B cell (primary cell): ENCODE results near the gene PCDH9. TPM values are rescaled to one million over a fixed set of nuclear protein-coding genes. Genes with fewer than 3 reads are reported as not detected.

Experiments used
- ATAC-seq: fragments of 200-7000 bp; cut with Tn5 transposase; one replicate; pipeline ENCODE4 v1.10.0; 2021; ENCODE audit warnings: low read depth, mild to moderate bottlenecking, moderate number of reproducible peaks, moderate library complexity
- CTCF ChIA-PET: fragments of 350-600 bp; sonication (Branson Sonifier 250); formaldehyde crosslinking; loops from one replicate; lab custom pipeline; 2021; ENCODE audit warnings: antibody characterized with exemption, inconsistent platforms; lab: Charles Lee
- POLR2A ChIA-PET: fragments of 350-600 bp; sonication (Branson Sonifier 250); formaldehyde crosslinking; loops from one replicate; lab custom pipeline; 2021; ENCODE audit warnings: antibody characterized with exemption; lab: Charles Lee
- DNase-seq: peaks from one replicate; pipeline ENCODE4 v3.0.0; 2013
- H2AFZ ChIP-seq: 2 replicates; pipeline ENCODE4 v1.6.1; 2012; ENCODE audit warnings: mild to moderate bottlenecking, low read depth, low read length; ENCODE audit not compliant: insufficient read depth, poor library complexity, severe bottlenecking
- H3K27ac ChIP-seq, 2 donors: 1 replicate in 1 of 2; 2 replicates in 1 of 2; pipeline ENCODE4 v1.5.1; 2012 to 2013; ENCODE audit warnings: low read length in 2 of 2, mild to moderate bottlenecking in 2 of 2, moderate library complexity in 1 of 2
- H3K27me3 ChIP-seq, 4 experiments: fragments of 200-600 bp in 1 of 4; sonication (generic) in 1 of 4; replicated peaks in 1 of 4; 1 replicate in 2 of 4; 2 replicates in 2 of 4; pipeline versions ENCODE4 v1.6.1 to v1.7.0; 2013 to 2016; ENCODE audit warnings: low read length in 3 of 4, mild to moderate bottlenecking in 2 of 4, mixed read lengths in 1 of 4, moderate library complexity in 1 of 4; ENCODE audit not compliant: insufficient read depth in 4 of 4, control insufficient read depth in 3 of 4; ENCODE audit errors: control extremely low read depth in 1 of 4
- H3K36me3 ChIP-seq, 2 experiments: replicated peaks in 1 of 2; 1 replicate in 1 of 2; 2 replicates in 1 of 2; pipeline versions ENCODE4 v1.6.1 to v1.7.1; 2013; ENCODE audit warnings: low read length in 1 of 2; ENCODE audit not compliant: insufficient read depth in 2 of 2, control insufficient read depth in 1 of 2; ENCODE audit errors: control extremely low read depth in 1 of 2, extremely low read depth in 1 of 2
- H3K4me1 ChIP-seq, 2 donors: fragments of 200-600 bp in 1 of 2; sonication (generic) in 1 of 2; 1 replicate in 1 of 2; 2 replicates in 1 of 2; pipeline versions ENCODE4 v1.5.1 to v1.6.1; 2013 to 2017; ENCODE audit warnings: low read length in 2 of 2; ENCODE audit not compliant: control insufficient read depth in 2 of 2, insufficient read depth in 2 of 2
- H3K4me2 ChIP-seq: replicated peaks from 2 replicates; pipeline ENCODE3; 2012; ENCODE audit warnings: mild to moderate bottlenecking, low read depth, low read length; ENCODE audit not compliant: poor library complexity, severe bottlenecking
- H3K4me3 ChIP-seq, 5 experiments: fragments of 200-600 bp in 1 of 5; sonication (generic) in 1 of 5; 1 replicate in 3 of 5; 2 replicates in 2 of 5; pipeline versions ENCODE4 v1.5.1 to v1.7.0; 2011 to 2016; ENCODE audit warnings: low read length in 4 of 5, mild to moderate bottlenecking in 4 of 5, low read depth in 2 of 5, control low read depth in 1 of 5, moderate library complexity in 1 of 5; ENCODE audit not compliant: insufficient read depth in 1 of 5; ENCODE audit errors: control extremely low read depth in 1 of 5, extremely low read depth in 1 of 5
- H3K79me2 ChIP-seq: fragments of 200-600 bp; sonication (generic); one replicate; pipeline ENCODE4 v1.6.0; 2016; ENCODE audit warnings: low read length; ENCODE audit not compliant: control insufficient read depth, insufficient read depth
- H3K9ac ChIP-seq: fragments of 200-600 bp; sonication (generic); 2 replicates; pipeline ENCODE4 v1.6.1; 2017; ENCODE audit warnings: mild to moderate bottlenecking, low read length, moderate library complexity
- H3K9me3 ChIP-seq, 3 donors: one replicate each; pipeline versions ENCODE4 v1.6.1 to v1.7.1; 2013; ENCODE audit warnings: low read length in 2 of 3; ENCODE audit not compliant: control insufficient read depth in 2 of 3, insufficient read depth in 1 of 3; ENCODE audit errors: control extremely low read depth in 1 of 3
- H4K20me1 ChIP-seq: 2 replicates; pipeline ENCODE4 v1.6.0; 2012; ENCODE audit warnings: mild to moderate bottlenecking, low read length; ENCODE audit not compliant: insufficient read depth, control insufficient read depth, poor library complexity, severe bottlenecking
- H3K27ac Mint-ChIP-seq: one replicate; pipeline ENCODE4 v1.8.0; 2021; ENCODE audit warnings: mixed read lengths
- H3K27me3 Mint-ChIP-seq: one replicate; pipeline ENCODE4 v1.8.0; 2021; ENCODE audit warnings: mixed read lengths
- H3K4me1 Mint-ChIP-seq: one replicate; pipeline ENCODE4 v1.8.0; 2021; ENCODE audit warnings: mixed read lengths
- H3K4me3 Mint-ChIP-seq: one replicate; pipeline ENCODE4 v1.8.0; 2021; ENCODE audit warnings: mixed read lengths
- H3K9me3 Mint-ChIP-seq: one replicate; pipeline ENCODE4 v1.8.0; 2022; ENCODE audit warnings: mixed read lengths; ENCODE audit not compliant: insufficient read depth
- CTCF ChIP-seq: fragments of 200-600 bp; IDR thresholded peaks from one replicate; pipeline ENCODE4 v1.8.0; 2022; ENCODE audit warnings: antibody characterized with exemption, mild to moderate bottlenecking
- EZH2 ChIP-seq: IDR thresholded peaks from 2 replicates; pipeline ENCODE4 v1.6.1; 2012; ENCODE audit warnings: borderline replicate concordance, low read depth, mild to moderate bottlenecking, moderate library complexity, low read length; ENCODE audit not compliant: insufficient read depth, poor library complexity, severe bottlenecking
- WGBS: methylation state at CpG from one replicate; pipeline ENCODE4 v1.1.5; 2013; ENCODE audit warnings: missing lambda C conversion rate; ENCODE audit not compliant: insufficient coverage; 5-methylcytosine and 5-hydroxymethylcytosine counted together
- intact Hi-C: fragments of 100-400 bp; cut with micrococcal nuclease; formaldehyde crosslinking; loops from one replicate; pipeline ENCODE4 v1.10.0; 2022
- polyA plus RNA-seq: library from polyadenylated mRNA; depleted of rRNA; stranded (reverse); fragments of >200 nt; gene quantifications from 2 replicates; pipeline ENCODE4 v1.2.3, GENCODE V29; 2012
- total RNA-seq, 2 donors: library from RNA; stranded (reverse); fragments of 120-200 nt in 1 of 2; gene quantifications; 1 replicate in 1 of 2; 2 replicates in 1 of 2; pipeline versions ENCODE4 v1.2.3 to v1.2.4, GENCODE V29; 2013 to 2022

Gene PCDH9
- total and polyA plus RNA-seq, 2 donors (not counting 1 experiment from before 2014, with no cell fraction given), result 13.1 to 21.8 TPM

GRCh38 chr13:66532845-66533244 lies 697.3 kb downstream of the PCDH9 start:
- H3K4me3 Mint-ChIP-seq, result no peak overlapping the region
- no peaks in the 10 kb centered on the region for H3K27me3 Mint-ChIP-seq
- Histone ChIP-seq H3K79me2 (no peaks in the 10 kb centered on the region), H3K9ac (no peak overlapping the region), H4K20me1 (no peaks in the 10 kb centered on the region), H3K27ac (no peak overlapping the region), H2AFZ (no peak overlapping the region), H3K27me3 (no peaks in the 10 kb centered on the region), H3K4me2 (no peak overlapping the region), H3K4me3 (no peak overlapping the region), H3K4me1 (no peaks in the 10 kb centered on the region), H3K9me3 (no peaks in the 10 kb centered on the region), H3K36me3 (no peaks in the 10 kb centered on the region)
- no peaks in the 10 kb centered on the region for H3K4me1 Mint-ChIP-seq
- 81% methylated on average over 3 of the region's 5 CpGs for WGBS
- TF ChIP-seq EZH2 (no peak), CTCF (no peak)
- no peak overlapping the region for H3K27ac Mint-ChIP-seq
- ChIA-PET POLR2A (no interaction called here), CTCF (no interaction called here)
- DNase-seq (no peak), ATAC-seq (no peak)
- intact Hi-C loops, result no loop called here
- H3K9me3 Mint-ChIP-seq, result no peaks in the 10 kb centered on the region

- TF ChIP-seq CTCF (no peak), EZH2 (no peak)
- ChIA-PET CTCF (no interaction called here), POLR2A (no interaction called here)
- Histone ChIP-seq H3K27me3 (no peaks in the 10 kb centered on the region), H3K4me2 (no peak overlapping the region), H3K9ac (no peak overlapping the region), H3K27ac (no peak overlapping the region), H3K9me3 (no peaks in the 10 kb centered on the region), H3K4me3 (no peak overlapping the region), H3K4me1 (no peaks in the 10 kb centered on the region), H3K79me2 (no peaks in the 10 kb centered on the region), H4K20me1 (no peaks in the 10 kb centered on the region), H3K36me3 (no peaks in the 10 kb centered on the region), H2AFZ (no peak overlapping the region)
- Mint-ChIP-seq H3K4me1 (no peaks in the 10 kb centered on the region), H3K9me3 (no peaks in the 10 kb centered on the region), H3K27ac (no peak overlapping the region), H3K4me3 (no peak overlapping the region), H3K27me3 (no peaks in the 10 kb centered on the region)
- WGBS, result no CpG with 5 or more reads among the region's 3 CpGs
- ATAC-seq (no peak), DNase-seq (no peak)
- intact Hi-C loops, result no loop called here
Observed at GRCh38 chr13:66532146-66532545, 698.0 kb downstream of the PCDH9 start.
